TTC549 (cell line): ENCODE results near the gene NXN.
"Not testable (repeated sequence)": the region's sequence is repeated elsewhere in the genome, so short reads cannot be mapped to it uniquely, and the experiment has no call there.

Experiments
- FAIRE-seq: peaks from 2 replicates; lab custom pipeline; 2012; peaks lifted over from hg19 to GRCh38; lab: Jason Lieb, UNC

The NXN gene

DNA sequence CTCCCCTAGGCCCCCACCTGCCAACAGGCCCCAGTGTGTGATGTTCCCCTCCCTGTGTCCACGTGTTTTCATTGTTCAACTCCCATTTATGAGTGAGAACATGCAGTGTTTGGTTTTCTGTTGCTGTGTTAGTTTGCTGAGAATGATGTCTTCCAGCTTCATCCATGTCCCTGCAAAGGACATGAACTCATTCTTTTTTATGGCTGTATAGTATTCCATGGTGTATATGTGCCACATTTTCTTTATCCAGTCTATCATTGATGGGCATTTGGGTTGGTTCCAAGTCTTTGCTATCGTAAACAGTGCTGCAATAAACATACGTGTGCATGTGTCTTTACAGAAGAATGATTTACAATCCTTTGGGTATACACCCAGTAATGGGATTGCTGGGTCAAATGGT is 150.0 kb downstream of the NXN start:
- FAIRE-seq: not testable (repeated sequence)

DNA sequence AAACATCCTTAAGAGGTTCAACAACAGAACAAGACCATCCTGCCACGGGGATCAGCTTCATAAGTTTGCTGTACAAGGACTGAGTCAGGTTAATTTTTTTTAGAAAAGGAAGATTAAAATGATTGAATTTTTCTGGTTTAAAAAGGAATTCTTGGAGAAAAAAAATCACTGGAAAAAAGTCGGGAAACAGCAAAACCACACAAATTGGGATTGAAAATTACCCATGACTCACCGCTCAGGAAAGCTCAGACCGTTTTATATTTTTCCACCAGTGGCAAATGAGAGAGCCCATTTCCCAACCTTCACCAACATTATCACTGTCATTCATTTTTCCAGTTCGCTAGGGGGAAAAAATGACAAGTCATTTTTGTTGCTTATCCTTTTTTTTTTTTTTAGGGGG is 150.8 kb downstream of the NXN start:
- no peak for FAIRE-seq

DNA sequence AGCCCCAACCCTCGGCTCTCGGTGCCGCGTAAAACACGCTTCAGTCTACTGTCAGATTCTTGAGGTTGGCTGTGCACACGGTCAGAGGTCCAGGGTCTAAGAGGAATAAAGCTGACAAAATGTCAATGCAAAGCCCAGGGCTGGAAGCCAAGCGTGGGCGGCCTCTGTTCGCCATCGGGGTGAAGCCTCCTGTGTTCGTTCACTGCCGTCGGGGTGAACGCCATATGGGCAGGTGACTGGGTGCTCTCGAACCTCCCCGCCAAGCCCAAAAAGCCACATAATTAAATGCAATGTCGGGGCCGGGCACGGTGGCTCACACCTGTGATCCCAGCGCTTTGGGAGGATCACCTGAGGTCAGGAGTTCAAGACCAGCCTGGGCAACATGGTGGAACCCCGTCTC is 152.8 kb downstream of the NXN start:
- FAIRE-seq: no peak

DNA sequence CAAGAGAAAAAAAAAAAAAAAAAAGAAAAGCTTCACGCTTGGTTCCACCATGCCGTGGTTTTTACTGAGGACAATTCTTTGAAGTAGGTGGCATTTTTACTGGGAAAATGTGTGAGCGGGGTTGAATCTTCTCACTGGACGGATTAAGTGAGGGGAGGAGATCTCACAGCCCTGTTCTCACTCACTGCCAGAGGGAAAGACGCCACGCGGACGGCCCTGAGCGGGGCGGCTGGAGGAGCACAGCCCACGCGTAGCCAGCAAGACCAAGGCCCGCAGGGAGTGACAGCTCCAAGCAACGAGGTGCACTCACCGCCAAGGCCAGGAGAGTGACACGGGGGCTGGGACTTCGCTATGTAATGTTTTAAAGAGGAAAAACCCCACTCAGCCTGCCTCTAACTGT is 154.4 kb downstream of the NXN start:
- no peak for FAIRE-seq

DNA sequence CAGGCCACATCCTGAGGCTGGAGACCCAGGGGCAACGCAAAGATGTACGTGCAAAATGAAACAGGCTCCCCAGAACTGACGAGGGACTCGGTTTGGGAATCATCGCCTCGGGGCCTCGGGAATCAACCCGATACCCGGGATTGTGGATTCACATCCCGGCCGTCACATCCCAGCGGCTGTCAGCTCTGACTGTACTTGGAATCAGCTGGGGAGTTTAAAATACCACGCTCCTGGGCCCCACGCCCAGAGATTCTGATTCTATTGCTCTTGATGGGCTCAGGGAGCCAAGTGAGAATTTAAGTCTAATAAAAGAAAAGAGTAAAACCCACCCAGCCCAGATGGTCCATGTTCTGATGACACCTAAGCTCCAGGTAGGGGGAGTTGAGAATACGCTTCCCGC is 155.2 kb downstream of the NXN start:
- no peak for FAIRE-seq

DNA sequence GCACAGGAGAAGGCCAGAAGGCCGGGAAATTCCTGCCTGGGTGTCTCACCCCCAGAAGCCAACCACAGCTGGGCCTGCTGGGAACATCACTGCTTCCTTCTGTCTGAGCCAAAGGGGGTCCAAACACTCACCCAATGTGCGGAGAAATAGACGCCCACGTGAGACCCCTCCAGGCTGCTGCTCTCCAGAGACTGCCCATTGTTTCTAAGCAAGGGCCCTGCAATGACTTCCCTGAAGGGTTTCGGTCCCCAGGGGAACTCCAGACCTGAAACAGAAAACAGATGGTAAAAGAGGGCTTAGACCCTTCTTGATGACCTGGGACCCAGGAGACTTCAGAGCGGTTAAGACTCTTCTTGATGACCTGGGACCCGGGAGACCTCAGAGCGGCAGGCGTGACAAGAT is 156.1 kb downstream of the NXN start:
- no peak for FAIRE-seq

DNA sequence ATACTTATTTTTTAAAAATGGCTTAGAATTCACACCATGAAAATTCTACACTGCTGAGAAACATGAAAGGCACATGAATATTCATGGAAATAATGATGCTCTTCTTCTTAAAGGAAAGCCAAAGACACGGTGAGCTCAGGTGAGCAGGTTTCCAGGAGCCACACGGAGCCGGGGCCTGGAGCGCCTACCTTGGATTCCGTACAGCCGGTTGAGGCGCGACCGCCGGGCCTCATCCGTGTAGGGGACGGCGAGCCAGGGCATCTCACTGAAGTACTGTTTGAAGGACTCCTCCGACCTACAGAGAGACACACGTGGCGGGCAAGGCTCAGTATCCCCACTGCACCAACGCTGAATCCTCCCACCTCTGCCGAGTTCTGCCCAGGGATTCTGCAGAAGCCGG is 160.3 kb downstream of the NXN start:
- no peak for FAIRE-seq

DNA sequence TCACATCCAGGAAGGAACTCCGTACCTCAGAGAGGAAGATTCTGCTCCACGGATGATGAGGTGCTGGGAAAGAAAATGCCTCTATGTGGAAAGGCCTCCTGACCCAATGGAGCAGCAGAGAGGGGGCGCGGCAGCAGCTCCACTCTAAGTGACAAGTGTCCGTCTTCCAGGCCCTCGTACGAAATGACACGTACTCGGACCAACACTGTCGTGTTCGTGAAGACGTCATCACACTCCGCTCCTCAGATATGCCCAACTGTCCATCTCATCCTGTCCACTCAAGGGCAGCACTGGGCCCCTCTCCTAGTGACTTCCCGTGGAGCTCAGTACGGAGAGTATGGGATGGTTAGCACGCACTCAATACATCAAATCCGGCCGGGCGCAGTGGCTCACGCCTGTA is 165.2 kb downstream of the NXN start:
- no peak for FAIRE-seq

DNA sequence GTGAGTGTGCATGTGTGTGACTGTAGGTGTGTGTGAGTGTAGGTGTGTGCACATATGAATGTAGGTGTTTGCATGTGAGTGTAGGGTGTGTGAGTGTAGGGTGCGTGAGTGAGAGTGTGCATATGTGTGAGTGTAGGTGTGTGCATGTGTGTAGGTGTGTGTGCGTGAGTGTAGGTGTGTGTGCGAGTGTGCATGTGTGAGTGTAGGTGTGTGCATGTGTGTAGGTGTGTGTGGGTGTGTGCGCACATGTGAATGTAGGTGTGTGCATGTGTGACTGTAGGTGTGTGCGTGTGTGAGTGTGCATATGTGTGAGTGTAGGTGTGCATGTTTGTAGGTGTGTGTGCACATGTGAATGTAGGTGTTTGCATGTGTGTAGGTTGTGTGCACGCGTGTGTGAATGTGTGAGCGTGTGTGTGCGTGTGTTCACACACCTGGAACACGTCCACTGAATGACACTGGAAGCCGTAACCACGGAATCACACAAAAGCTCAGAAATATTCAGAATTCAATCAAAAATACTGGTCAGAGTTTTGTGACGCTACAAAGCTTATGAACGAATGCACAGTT is 166.9 kb downstream of the NXN start:
- no peak for FAIRE-seq

DNA sequence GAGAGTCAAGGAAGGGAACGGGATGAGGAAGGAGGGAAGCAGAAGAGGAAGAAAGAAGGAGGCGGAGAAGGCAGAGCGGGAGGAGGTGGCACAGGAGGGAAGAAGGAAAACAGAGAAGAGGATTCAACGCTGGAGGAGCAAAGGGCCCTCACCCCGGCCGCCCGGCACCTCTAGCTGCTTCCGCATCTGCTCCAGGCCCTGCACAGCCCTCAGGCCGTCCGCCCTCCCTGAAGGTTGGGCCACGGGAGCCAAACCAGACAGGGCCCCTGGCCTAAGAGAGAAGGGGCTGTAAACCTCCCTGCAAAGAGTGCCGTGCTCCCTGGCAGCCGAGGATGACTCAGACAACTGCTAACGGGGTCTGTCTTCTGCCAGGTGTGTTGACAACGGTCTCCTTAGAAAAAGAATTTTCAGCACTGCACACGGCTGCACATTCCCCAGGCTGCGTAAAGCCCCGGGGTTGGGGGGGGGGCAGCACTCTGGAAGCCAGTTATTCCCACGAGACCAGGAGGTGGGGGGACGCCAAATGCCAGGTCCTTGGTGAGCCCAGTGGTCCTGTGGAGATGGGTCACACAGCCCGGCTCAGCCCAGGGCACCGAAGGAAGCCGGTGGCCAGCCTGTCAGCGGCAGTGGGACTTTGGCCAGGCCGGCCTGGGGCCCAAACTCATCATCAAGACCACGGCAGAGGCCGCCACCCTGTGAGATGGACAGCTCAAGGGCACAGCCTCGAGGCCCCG is 168.4 kb downstream of the NXN start:
- no peak for FAIRE-seq

DNA sequence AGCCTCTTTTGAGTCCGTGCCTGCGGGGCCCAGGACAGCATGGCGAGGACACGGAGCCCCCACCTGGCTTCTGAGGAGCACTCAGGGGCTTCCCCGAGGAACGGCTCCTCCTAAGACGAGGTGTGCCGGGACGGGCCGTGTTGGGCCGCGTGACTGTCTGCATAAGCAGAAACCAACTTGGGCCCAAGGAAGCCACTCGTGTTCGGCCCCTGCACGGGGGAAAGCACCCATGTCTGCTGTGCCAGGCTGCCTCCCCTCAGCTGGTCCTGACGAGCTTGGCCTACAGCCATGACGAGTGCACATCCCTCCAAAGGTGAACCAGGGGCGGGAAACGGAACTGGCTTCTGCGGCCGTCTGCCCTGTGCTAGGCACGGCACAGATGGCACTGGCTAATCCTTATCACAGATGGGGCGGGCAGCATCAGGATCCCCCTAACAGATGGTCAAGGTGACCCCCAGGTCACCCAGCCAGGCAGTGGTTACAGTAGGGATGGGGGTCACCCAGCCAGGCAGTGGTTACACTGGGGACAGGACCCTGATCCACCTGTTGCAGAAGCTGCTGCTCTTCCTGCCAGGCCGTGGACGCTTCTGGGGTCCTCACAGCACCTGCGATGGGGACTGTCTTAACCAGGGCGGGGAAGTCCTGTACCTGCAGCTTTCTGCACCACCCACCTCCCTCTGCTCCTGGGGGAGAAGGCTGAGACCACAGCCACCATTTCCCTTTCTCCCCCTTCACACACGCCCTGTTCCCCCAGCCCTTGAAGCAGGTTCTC is 171.9 kb downstream of the NXN start:
- FAIRE-seq: no peak

DNA sequence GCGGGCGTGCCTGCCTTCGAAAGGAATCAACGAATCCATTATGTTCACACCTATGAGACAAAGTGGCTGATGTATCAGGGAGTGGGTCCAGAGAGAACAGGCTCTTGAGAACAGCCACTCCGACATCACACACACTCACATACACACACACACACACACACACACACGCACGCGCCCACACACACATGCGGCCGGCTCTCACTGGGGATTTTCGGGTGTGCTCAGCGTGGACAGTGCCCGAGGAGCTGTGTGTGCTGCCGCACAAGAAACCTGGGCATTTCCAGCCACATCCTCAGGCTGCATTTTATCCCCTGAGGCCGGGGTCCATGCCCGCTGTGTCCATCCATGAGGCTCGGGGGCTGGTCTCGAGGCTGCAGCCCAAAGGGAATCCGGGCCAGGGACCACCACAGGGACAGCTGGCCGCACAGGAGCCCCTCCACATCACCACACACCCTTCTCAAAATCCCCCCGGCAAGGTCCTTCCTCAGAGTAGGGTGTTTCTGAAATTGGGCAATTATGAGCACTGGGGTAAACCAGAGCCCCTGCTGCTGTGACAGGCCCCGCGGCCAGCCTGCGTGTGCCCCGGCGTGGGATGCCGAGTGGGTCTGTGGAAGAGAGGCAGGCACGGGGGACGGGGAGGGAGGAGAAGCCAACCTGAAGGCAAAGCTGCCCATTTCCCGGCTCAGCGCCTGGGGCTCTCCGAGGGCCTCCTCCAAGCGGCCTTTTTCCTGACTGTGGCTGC is 172.6 kb downstream of the NXN start:
- FAIRE-seq: no peak

DNA sequence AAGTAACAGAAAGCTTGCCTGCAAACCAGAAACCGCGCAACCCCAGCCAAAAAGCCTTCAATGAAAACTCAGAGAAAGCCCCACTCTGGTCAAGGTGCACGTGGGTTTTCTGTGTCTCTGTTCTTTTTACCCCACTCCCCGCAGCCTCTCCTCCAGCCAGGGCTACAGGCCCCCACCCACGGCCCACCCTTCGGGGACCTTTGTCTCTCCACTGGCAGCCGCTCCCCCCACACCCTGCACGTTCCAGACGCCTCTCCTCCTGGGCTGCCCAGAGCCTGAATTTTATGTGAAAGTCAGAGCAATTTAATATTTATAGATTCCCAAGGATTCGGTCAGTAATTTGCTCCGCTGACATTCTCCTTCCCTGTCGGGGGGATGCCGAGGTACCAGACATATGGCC is 173.2 kb downstream of the NXN start:
- FAIRE-seq: no peak

DNA sequence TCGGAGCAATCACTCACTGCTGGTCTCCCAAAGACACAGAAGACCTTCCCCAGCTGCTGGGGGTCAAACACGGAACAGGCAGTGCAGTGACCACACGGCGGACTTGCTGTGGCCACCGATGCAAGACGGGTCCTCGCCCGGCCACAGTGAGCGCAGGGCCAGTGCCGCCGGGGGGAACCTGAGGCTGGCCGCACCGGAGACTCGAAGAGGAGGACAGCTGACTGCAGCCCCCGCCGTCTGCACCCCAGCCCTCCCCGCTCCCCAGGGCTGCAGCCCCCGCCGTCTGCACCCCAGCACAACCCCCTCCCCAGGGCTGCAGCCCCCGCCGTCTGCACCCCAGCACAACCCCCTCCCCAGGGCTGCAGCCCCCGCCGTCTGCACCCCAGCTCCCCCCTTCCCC is 173.7 kb downstream of the NXN start:
- not testable (repeated sequence) for FAIRE-seq

DNA sequence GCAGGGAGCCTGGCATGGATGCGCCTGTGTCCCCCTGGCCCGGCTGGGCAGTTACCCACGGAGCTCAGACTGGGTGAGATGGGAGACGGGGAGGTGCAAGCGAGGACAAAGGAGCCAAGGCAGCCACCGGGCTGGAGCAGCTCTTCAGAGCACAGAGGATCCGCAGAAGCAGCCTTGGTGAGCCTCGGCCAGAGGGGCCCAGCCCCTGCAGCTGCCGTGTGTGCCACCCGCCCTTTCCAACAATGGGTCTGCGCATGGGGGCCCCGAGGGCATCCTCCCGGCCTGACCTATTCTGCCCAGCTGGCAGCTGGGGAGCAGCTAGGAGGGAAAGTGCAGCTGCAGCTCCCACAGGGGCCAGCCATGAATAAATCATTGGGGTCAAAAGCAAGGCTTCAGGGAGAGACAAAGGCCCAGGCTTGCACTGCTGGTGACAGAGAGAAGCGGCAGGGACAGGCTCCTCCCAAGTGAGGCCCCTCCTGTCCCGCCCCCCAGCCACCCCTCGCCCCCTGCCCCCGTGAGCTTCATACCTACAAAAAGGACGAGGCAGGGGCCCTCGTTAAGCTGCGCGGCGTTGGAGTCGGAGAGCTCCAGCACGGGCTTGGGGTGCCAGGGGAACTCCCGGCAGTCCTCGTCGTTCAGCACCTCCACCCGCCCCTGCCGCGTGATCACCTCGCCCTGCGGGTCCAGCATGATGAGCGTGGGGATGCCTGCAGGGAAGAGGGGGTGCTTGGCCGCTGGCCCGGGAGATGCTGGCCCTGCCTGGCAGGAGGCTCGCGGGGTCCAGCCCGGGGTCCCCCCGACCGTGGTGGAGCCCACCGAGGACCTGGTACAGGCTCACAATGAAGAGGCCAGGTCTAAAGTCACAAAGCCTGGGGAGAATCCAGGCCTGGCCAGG is 174.8 kb downstream of the NXN start:
- no peak for FAIRE-seq

DNA sequence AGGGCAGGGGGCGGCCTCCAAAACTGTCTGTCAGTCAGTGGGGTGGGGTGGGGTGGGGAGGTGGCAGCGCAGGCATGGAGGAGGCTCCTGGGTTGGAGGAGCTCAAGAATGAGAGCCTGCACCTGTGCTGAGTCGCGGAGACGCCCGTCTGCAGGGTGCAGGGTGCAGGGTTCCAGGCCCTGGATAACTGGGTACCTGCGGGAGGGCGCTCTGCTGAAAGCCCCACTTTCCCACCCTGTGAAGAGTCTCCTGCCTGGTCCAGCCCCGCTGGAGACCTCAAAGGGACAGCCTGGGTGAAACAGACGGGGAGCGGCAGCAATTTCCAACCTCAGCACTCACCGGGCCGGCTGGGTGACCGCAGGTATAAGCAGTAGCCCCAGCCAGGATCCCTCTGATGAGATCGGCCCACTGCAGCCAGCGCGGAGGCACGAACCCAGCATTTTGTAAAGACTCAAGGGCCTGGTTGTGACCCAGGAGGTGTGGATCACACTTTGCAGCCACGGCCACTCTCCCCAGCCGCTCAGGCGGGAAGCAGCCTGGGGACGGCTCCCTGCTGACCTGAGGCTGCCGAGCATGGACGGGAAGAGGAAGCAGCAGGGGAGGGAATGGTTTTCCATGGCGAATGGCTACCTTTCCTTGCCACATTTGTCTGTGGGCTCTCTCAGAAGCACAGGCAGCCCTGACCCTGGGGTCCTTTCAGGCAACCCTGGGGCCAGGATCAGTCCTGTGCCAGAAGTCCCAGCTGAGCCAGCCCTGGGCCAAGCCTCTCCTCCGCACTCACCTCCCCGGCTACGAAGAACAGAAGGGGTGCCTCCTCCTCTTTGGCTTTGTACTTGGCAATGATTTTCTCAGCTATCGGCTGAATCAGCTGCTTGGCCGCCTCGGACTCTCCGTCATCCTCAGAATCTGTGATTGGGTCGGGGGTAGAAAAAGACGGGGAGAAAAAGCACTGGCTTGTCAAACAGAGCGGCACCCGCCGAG is 176.4 kb downstream of the NXN start:
- FAIRE-seq: no peak

DNA sequence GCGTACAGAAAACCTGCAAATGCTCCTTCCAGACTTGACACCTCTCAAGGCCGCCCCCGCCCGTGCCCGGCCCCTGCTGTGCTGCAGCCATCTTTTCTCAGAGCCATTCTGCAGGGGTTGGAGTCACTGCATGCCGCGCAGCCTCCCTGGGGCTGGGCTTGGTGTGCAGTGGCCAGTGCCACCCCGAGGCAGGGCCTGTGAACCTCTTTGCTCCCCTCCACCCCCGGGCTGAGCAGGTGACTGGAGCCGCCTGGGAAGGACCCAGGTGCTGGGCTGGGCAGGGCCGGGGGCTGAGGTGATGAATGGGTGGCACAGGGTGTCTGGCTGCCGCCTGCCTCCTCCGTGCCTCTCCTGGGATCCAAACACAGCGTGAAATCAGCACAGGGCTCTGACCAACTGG is 177.1 kb downstream of the NXN start:
- FAIRE-seq: no peak

DNA sequence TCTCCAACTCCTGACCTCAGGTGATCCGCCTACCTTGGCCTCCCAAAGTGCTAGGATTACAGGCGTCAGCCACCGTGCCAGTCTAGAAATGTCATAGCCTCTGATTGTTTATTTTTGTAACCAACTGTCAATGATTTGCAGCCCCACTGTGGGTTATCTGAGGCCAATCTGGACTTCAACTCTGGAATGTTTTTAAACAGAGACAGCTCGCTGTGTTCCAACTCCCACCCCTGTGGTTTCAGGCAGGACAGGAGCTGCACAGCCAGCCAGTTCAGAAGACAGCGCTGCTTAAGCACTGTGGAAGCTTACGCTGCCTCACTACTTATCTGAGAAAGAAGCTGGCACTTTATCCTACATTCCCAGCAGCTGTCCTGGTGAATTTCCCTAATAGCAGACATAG is 177.9 kb downstream of the NXN start:
- no peak for FAIRE-seq

DNA sequence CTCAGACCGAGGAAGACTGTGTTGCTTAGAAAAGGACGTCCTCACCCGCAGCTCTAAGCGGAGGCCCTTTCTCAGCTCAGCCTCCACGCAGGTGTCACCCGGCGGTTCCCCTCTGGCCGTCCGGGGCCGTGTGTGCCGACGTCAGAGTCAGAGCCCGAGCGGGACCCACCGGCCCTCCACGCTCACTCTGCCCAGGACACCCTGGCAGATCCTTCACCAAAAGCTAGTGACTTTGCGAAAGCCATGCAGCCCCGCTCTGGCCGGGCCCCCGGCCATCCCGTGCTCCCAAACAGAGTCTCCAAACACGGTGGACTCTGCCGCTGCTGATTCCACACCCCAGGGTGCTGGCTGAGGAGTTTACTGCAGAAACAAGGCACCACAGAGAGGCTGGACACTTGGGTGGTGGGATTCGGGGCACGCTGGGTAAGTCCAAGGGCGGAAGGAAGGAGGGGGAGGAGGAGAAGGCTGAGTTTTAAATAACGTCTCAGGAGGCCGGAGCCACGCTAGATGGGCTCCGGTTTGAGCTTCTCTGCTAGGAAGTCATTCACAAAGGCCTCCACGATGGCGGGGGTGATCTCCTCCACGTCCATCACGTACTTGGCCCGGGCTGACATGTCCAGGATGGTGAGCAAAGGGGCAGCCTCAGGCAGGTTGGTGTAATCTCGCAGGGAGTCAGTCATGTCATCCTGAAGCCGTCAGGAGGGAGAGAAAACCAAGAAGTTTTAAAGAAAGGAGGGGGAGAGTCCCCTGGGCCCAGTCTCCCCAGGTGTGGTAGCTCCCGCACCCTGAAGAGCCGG is 178.9 kb downstream of the NXN start:
- no peak for FAIRE-seq

DNA sequence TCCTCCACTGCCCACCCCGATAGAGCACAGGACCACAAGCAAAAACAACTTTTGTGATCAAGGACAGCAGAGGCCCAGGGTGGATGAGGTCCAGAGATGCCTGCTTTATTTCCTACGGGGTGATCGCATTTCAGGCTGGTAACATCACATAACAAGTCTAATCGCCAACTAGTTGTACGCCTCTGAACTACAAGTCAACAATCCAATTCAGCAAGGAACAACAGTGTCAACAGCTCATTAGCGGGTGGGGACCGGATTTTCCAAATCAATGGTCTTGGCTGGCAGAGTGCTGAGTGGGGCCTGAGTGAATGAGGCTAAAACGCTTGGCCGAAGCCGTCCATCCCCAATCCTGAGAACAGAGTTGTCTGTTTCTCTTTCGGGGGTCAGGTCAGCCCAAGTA is 180.3 kb downstream of the NXN start:
- no peak for FAIRE-seq
